GM12878 (cell line): ENCODE data around the gene RPS6KA2. TPM values are rescaled to one million over a fixed set of nuclear protein-coding genes. Genes with fewer than 3 reads are reported as not detected.

Experiments used
- ATAC-seq: fragments of 200-7000 bp; cut with Tn5 transposase; 3 replicates; pipeline ENCODE4 v1.9.1; 2020; ENCODE audit warnings: mild to moderate bottlenecking, moderate library complexity
- BruUV-seq: library from RNA; stranded (reverse); fragments of 400-500 nt; replicated peaks from 2 replicates; lab custom pipeline; 2021; lab: Mats Ljungman, UMichigan
- CTCF ChIA-PET: fragments of 300-600 bp; sonication (Branson Sonifier 250); formaldehyde crosslinking; extraction: SDS; loops from one replicate; lab custom pipeline; 2021; ENCODE audit warnings: inconsistent platforms; lab: Yijun Ruan, JAX
- POLR2A ChIA-PET: fragments of 350-600 bp; formaldehyde crosslinking; extraction: SDS; loops from one replicate; lab custom pipeline; 2021; ENCODE audit warnings: inconsistent platforms; lab: Charles Lee
- RAD21 ChIA-PET: fragments of 300-600 bp; sonication (Branson Sonifier 250); formaldehyde crosslinking; loops from one replicate; lab custom pipeline; 2023; ENCODE audit warnings: antibody characterized with exemption; ENCODE audit not compliant: unreplicated experiment; lab: Charles Lee
- SMC1A ChIA-PET: fragments of 300-600 bp; sonication (Branson Sonifier 250); formaldehyde crosslinking; loops from one replicate; lab custom pipeline; 2023; ENCODE audit not compliant: unreplicated experiment, uncharacterized antibody; lab: Charles Lee
- DNase-seq: peaks from one replicate; pipeline ENCODE4 v3.0.0-alpha.2; 2011; ENCODE audit warnings: low read depth, low spot score
- FAIRE-seq: peaks from 3 replicates; lab custom pipeline; 2011; peaks lifted over from hg19 to GRCh38; lab: Jason Lieb, UNC
- H2AFZ ChIP-seq: 2 replicates; pipeline ENCODE4 v1.6.0; 2011; ENCODE audit warnings: low read depth, low read length, control low read depth; ENCODE audit not compliant: control insufficient read depth
- H3K27ac ChIP-seq: 2 replicates; pipeline ENCODE4 v1.5.1; 2011; ENCODE audit warnings: control low read depth; ENCODE audit not compliant: control insufficient read depth, insufficient read depth
- H3K27me3 ChIP-seq, 2 experiments: replicated peaks in 1 of 2; 2 replicates each; pipeline versions ENCODE4 v1.6.0 to v1.6.1; 2011; ENCODE audit warnings: low read length in 1 of 2; ENCODE audit not compliant: control insufficient read depth in 2 of 2, insufficient read depth in 2 of 2
- H3K36me3 ChIP-seq, 2 experiments: 2 replicates each; pipeline ENCODE4 v1.5.1; 2011; ENCODE audit warnings: low read length in 1 of 2; ENCODE audit not compliant: control insufficient read depth in 2 of 2, insufficient read depth in 2 of 2
- H3K4me1 ChIP-seq: 2 replicates; pipeline ENCODE4 v1.6.1; 2011; ENCODE audit warnings: mild to moderate bottlenecking, low read length, moderate library complexity, mixed read lengths; ENCODE audit not compliant: control insufficient read depth, insufficient read depth
- H3K4me2 ChIP-seq: 2 replicates; pipeline ENCODE4 v1.6.0; 2011; ENCODE audit warnings: control low read depth; ENCODE audit not compliant: control insufficient read depth, insufficient read depth
- H3K4me3 ChIP-seq: fragments of 200-600 bp; sonication (generic); 2 replicates; pipeline ENCODE4 v1.5.1; 2016
- H3K79me2 ChIP-seq: 2 replicates; pipeline ENCODE4 v1.6.0; 2011; ENCODE audit warnings: low read length; ENCODE audit not compliant: control insufficient read depth, insufficient read depth
- H3K9ac ChIP-seq: 2 replicates; pipeline ENCODE4 v1.8.0; 2011; ENCODE audit warnings: low read length, control low read depth, mixed read lengths; ENCODE audit not compliant: control insufficient read depth, insufficient read depth
- H3K9me3 ChIP-seq: replicated peaks from 3 replicates; pipeline ENCODE4 v1.5.1; 2011; ENCODE audit warnings: mild to moderate bottlenecking, low read length; ENCODE audit not compliant: control insufficient read depth, insufficient read depth
- H4K20me1 ChIP-seq: 2 replicates; pipeline ENCODE4 v1.6.0; 2011; ENCODE audit not compliant: control insufficient read depth, insufficient read depth
- CBX5 ChIP-seq: sonication (generic); IDR thresholded peaks from 2 replicates; pipeline ENCODE4 v1.6.1; 2016; ENCODE audit warnings: low read depth, moderate library complexity, mild to moderate bottlenecking, inconsistent platforms
- EP300 ChIP-seq, 2 experiments: fragments of 150-350 bp in 1 of 2; IDR thresholded peaks; 2 replicates each; pipeline ENCODE4 v1.6.1; 2011 to 2012; ENCODE audit warnings: low read depth in 2 of 2, low read length in 2 of 2, borderline replicate concordance in 1 of 2, improper control_type of control experiment in 1 of 2, inconsistent platforms in 1 of 2; ENCODE audit not compliant: control insufficient read depth in 1 of 2
- RAD21 ChIP-seq: IDR thresholded peaks from 2 replicates; pipeline ENCODE4 v1.6.1; 2011; ENCODE audit warnings: mild to moderate bottlenecking, low read depth, low read length, moderate library complexity; ENCODE audit not compliant: insufficient read depth
- SMC3 ChIP-seq: IDR thresholded peaks from 2 replicates; pipeline ENCODE4 v1.6.1; 2011; ENCODE audit warnings: low read length, improper control_type of control experiment, borderline replicate concordance
- ZSCAN29 ChIP-seq: fragments of 450-650 bp; IDR thresholded peaks from 2 replicates; pipeline ENCODE4 v1.6.1; 2017; ENCODE audit warnings: mild to moderate bottlenecking, moderate library complexity
- WGBS: methylation state at CpG from one replicate; pipeline ENCODE4 v1.1.6; 2016; ENCODE audit warnings: low lambda C conversion rate; ENCODE audit not compliant: insufficient replicate concordance, insufficient coverage; ENCODE audit errors: missing lambda C conversion rate; 5-methylcytosine and 5-hydroxymethylcytosine counted together
- in situ Hi-C: fragments of 300-500 bp; cut with MboI; formaldehyde crosslinking; loops from 9 replicates; pipeline ENCODE4 v1.14.3; 2018; ENCODE audit warnings: mixed read lengths
- intact Hi-C: fragments of 100-400 bp; cut with micrococcal nuclease; formaldehyde crosslinking; loops from one replicate; pipeline ENCODE4 v1.14.2; 2022; ENCODE audit not compliant: unreplicated experiment
- polyA plus RNA-seq, 11 experiments: library from polyadenylated mRNA; depleted of rRNA in 4 of 11; unstranded in 6 of 11; stranded (reverse) in 5 of 11; fragments of >200 nt; fragmentation: Nextera tagmentation in 4 of 11; fragmentation: Illumina TruSeq in 1 of 11; extraction: Ambion mirVana in 4 of 11; extraction: Trizol in 1 of 11; gene quantifications; 1 replicate in 1 of 11; 2 replicates in 10 of 11; pipeline versions ENCODE4 v1.2.1 to v1.2.3, GENCODE V29; 2011 to 2016; ENCODE audit warnings: inconsistent platforms in 2 of 11, missing spikeins in 2 of 11, low read depth in 1 of 11
- total RNA-seq, 4 experiments: library from RNA; depleted of rRNA in 3 of 4; stranded (reverse); fragments of >200 nt in 3 of 4; fragmentation: Illumina TruSeq in 1 of 4; extraction: Trizol in 1 of 4; gene quantifications; 2 replicates each; pipeline versions ENCODE4 v1.2.1 to v1.2.3, GENCODE V29; 2013 to 2021
- TF ChIP-seq, protein P1 (sequence below): fragments of 450-650 bp; IDR thresholded peaks from 2 replicates; pipeline ENCODE4 v1.6.1; 2017; ENCODE audit warnings: mild to moderate bottlenecking, moderate library complexity
- TF ChIP-seq, protein P2 (sequence below): fragments of 450-650 bp; conservative IDR thresholded peaks from 2 replicates; pipeline ENCODE4 v1.6.1; 2017; ENCODE audit warnings: mild to moderate bottlenecking, moderate library complexity
- TF ChIP-seq, protein P3 (sequence below), 3 experiments: IDR thresholded peaks in 2 of 3; conservative IDR thresholded peaks in 1 of 3; 2 replicates each; pipeline ENCODE4 v1.5.1; 2011; ENCODE audit warnings: low read depth in 3 of 3, low read length in 3 of 3, mild to moderate bottlenecking in 3 of 3, control low read depth in 2 of 3, moderate library complexity in 2 of 3, inconsistent platforms in 1 of 3, mixed read lengths in 1 of 3; ENCODE audit not compliant: control insufficient read depth in 2 of 3, insufficient read depth in 1 of 3; ENCODE audit errors: extremely low read depth in 1 of 3

RPS6KA2 gene
- total and polyA plus RNA-seq, 10 of the 15 experiments (the other 5 are each of a cell fraction or from before 2014, with no cell fraction given), result 0.02 to 1.0 (median 0.22) TPM; not detected in 1

DNA sequence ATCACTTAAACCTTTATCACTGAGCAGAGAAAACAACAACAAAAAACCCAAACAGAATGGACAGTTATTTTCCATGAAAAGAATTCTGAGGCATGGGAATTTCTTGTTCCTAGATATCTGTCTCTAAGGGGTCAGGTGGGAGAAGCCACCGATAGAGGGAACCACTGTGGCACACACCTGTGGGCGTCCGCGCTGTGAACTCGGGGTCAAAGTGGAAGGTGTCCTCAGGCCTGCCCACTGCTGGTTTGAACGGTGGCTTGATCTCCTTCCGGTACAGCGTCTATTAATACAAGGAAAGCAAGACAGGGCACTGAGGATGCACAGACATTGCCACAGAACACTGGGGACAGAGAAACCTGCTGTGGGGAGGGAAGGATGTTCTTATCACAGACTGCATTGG, 167.8 kb downstream of the RPS6KA2 start (continued):
- TF ChIP-seq, protein P1, sequence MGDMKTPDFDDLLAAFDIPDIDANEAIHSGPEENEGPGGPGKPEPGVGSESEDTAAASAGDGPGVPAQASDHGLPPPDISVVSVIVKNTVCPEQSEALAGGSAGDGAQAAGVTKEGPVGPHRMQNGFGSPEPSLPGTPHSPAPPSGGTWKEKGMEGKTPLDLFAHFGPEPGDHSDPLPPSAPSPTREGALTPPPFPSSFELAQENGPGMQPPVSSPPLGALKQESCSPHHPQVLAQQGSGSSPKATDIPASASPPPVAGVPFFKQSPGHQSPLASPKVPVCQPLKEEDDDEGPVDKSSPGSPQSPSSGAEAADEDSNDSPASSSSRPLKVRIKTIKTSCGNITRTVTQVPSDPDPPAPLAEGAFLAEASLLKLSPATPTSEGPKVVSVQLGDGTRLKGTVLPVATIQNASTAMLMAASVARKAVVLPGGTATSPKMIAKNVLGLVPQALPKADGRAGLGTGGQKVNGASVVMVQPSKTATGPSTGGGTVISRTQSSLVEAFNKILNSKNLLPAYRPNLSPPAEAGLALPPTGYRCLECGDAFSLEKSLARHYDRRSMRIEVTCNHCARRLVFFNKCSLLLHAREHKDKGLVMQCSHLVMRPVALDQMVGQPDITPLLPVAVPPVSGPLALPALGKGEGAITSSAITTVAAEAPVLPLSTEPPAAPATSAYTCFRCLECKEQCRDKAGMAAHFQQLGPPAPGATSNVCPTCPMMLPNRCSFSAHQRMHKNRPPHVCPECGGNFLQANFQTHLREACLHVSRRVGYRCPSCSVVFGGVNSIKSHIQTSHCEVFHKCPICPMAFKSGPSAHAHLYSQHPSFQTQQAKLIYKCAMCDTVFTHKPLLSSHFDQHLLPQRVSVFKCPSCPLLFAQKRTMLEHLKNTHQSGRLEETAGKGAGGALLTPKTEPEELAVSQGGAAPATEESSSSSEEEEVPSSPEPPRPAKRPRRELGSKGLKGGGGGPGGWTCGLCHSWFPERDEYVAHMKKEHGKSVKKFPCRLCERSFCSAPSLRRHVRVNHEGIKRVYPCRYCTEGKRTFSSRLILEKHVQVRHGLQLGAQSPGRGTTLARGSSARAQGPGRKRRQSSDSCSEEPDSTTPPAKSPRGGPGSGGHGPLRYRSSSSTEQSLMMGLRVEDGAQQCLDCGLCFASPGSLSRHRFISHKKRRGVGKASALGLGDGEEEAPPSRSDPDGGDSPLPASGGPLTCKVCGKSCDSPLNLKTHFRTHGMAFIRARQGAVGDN, result no peak

DNA sequence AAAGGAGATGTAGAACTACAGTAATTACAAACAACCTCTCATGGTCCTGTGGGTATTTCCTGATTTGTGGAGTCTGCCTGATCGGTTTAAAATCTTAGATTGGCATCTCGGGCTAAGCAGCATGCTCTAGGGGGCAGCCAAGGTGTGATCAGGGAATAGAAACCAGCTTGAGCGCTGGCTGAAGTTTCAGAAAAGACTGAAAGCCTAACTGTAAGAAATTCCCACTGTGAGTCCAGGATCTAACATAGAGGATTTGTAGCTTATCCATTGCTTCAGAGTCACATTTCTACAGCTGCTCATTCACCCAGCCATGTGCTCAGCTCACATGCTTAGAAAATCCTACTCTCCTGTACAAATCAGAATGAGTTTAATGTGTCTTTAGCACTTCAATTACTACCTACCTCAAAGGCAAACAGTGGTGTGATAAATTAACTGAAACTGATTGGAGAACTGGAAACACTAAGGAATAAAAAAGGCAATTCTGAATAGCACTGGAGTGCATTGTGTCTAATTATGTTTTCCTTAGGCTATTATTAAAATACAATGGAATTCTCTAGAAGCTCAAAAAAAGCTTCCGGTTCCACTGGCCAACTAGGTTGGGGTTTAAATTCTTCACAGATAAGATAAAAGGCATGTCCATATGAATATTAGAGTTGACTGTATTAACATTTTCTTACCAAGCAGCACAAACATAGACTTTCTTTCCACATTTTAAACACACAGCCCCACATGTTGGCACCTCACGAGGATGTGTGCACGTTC, 170.5 kb downstream of the RPS6KA2 start:
- no peaks in the 10 kb centered on the region for H4K20me1 ChIP-seq
- ChIA-PET SMC1A (interaction anchor here (1.0 to 1.3 kb wide), 2 partner anchors 156 to 161 kb away, joined by 3 read pairs; no protein-coding TSS in a partner anchor), CTCF (interaction anchor here (0.8 to 1.4 kb wide), 3 partner anchors 55 to 848 kb away, joined by 3 to 4 read pairs (median 3); no protein-coding TSS in a partner anchor), RAD21 (no interaction called here), POLR2A (no interaction called here)
- H3K27ac ChIP-seq, result no peak overlapping the region
- H3K9ac ChIP-seq, result no peak overlapping the region
- DNase-seq (peak; percentile 17), FAIRE-seq (peak; percentile 82), ATAC-seq (peak; percentile 56)
- intact Hi-C loops, result loop anchor here (10.0 kb wide), 1 partner anchor 298 kb away; no protein-coding TSS in a partner anchor
- no peak overlapping the region for H3K4me3 ChIP-seq
- 36% methylated on average over 6 of the region's 6 CpGs for WGBS
- H3K27me3 ChIP-seq, result no peaks in the 10 kb centered on the region
- in situ Hi-C loops, result no loop called here
- no peak overlapping the region for H3K4me2 ChIP-seq
- H2AFZ ChIP-seq, result no peak overlapping the region; the same call in 1 of the 2 replicates
- no peaks in the 10 kb centered on the region for H3K36me3 ChIP-seq
- BruUV-seq, result no TSS peak
- no peak for TF ChIP-seq ZSCAN29
- TF ChIP-seq, protein P2, sequence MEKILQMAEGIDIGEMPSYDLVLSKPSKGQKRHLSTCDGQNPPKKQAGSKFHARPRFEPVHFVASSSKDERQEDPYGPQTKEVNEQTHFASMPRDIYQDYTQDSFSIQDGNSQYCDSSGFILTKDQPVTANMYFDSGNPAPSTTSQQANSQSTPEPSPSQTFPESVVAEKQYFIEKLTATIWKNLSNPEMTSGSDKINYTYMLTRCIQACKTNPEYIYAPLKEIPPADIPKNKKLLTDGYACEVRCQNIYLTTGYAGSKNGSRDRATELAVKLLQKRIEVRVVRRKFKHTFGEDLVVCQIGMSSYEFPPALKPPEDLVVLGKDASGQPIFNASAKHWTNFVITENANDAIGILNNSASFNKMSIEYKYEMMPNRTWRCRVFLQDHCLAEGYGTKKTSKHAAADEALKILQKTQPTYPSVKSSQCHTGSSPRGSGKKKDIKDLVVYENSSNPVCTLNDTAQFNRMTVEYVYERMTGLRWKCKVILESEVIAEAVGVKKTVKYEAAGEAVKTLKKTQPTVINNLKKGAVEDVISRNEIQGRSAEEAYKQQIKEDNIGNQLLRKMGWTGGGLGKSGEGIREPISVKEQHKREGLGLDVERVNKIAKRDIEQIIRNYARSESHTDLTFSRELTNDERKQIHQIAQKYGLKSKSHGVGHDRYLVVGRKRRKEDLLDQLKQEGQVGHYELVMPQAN, result no peak
- peak; percentile 54 for TF ChIP-seq RAD21
- no peak for TF ChIP-seq EP300 (IDR thresholded peaks at IDR 0.05; ENCODE audit: borderline replicate concordance in 1 of 2, control insufficient read depth in 1 of 2, low read depth in 2 of 2, low read length in 2 of 2)
- no peak for TF ChIP-seq CBX5
- peak; percentile 15; the same call in 1 of the 2 replicates for TF ChIP-seq SMC3
- TF ChIP-seq, protein P3, sequence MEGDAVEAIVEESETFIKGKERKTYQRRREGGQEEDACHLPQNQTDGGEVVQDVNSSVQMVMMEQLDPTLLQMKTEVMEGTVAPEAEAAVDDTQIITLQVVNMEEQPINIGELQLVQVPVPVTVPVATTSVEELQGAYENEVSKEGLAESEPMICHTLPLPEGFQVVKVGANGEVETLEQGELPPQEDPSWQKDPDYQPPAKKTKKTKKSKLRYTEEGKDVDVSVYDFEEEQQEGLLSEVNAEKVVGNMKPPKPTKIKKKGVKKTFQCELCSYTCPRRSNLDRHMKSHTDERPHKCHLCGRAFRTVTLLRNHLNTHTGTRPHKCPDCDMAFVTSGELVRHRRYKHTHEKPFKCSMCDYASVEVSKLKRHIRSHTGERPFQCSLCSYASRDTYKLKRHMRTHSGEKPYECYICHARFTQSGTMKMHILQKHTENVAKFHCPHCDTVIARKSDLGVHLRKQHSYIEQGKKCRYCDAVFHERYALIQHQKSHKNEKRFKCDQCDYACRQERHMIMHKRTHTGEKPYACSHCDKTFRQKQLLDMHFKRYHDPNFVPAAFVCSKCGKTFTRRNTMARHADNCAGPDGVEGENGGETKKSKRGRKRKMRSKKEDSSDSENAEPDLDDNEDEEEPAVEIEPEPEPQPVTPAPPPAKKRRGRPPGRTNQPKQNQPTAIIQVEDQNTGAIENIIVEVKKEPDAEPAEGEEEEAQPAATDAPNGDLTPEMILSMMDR (IDR thresholded peaks at IDR 0.05 in 2 of 3, conservative IDR thresholded peaks at IDR 0.05 in 1 of 3; ENCODE audit: control insufficient read depth in 2 of 3, extremely low read depth in 1 of 3, insufficient read depth in 1 of 3, low read depth in 3 of 3, low read length in 3 of 3), result peak; percentile 32 to 49 (median 48); a peak in 4 of 6 replicates
- no peaks in the 10 kb centered on the region for H3K79me2 ChIP-seq
- H3K9me3 ChIP-seq, result peaks cover 16% of the 10 kb centered on the region; the same call in 2 of the 3 replicates
- no peaks in the 10 kb centered on the region for H3K4me1 ChIP-seq
